ENCODE measurements around the gene SCARB1. TPM values are rescaled to one million over a fixed set of nuclear protein-coding genes. Genes with fewer than 3 reads are reported as not detected.
A peak's percentile ranks its signal among the peaks of the same experiment; 100 is the strongest.

The SCARB1 gene
- total and polyA plus RNA-seq, 2 of the 13 experiments (the other 11 are each of a cell fraction or from before 2014, with no cell fraction given), result 63.4 to 160 TPM

GRCh38 chr12:124868252-124869058, 4.8 kb upstream of the SCARB1 start:
- BruUV-seq (replicated peaks), result no TSS peak
- FAIRE-seq (no peak), DNase-seq (ENCODE audit: low spot score) (no peak), ATAC-seq (no peak)
- in situ Hi-C loops (cut with HindIII; ENCODE audit: extremely low pct_ligation_motif_present, low pct_unique_long_range_greater_than_20kb), result no loop called here
- H3K27me3 ChIP-seq (ENCODE audit: control insufficient read depth in 1 of 2, insufficient read depth in 2 of 2, low read length in 2 of 2), result no peaks in the 10 kb centered on the region
- H3K4me2 ChIP-seq (ENCODE audit: low read depth, low read length), result no peak overlapping the region
- intact Hi-C loops (cut with micrococcal nuclease; ENCODE audit: unreplicated experiment), result no loop called here
- peaks cover 82% of the 10 kb centered on the region for H3K4me1 ChIP-seq (ENCODE audit: insufficient read depth, low read length)
- H3K36me3 ChIP-seq (replicated peaks in 1 of 2; ENCODE audit: control insufficient read depth in 1 of 2, insufficient read depth in 2 of 2, low read length in 2 of 2), result no peaks in the 10 kb centered on the region
- peaks cover 1% of the 10 kb centered on the region for H3K79me2 ChIP-seq (ENCODE audit: insufficient read depth, low read length)
- WGBS (ENCODE audit: low lambda C conversion rate), result 76% methylated on average over 11 of the region's 11 CpGs
- no peak overlapping the region for H3K9ac ChIP-seq (ENCODE audit: insufficient read depth, low read depth, low read length)
- H2AFZ ChIP-seq (ENCODE audit: low read length), result no peak overlapping the region
- no peak overlapping the region for H3K27ac ChIP-seq (ENCODE audit: extremely low read length, insufficient read depth, low read length)
- no peaks in the 10 kb centered on the region for H4K20me1 ChIP-seq (ENCODE audit: insufficient read depth, low read length)
- TF ChIP-seq ZNF121 (CRISPR knock-in tag; IDR thresholded peaks at IDR 0.05) (peak; percentile 69; the same call in 1 of the 2 replicates), BCL6 (CRISPR knock-in tag; IDR thresholded peaks at IDR 0.05) (no peak), ZNF263 (CRISPR knock-in tag; IDR thresholded peaks at IDR 0.05) (peak; percentile 73)
- CTCF ChIA-PET (ENCODE audit: low intra/inter-chr PET ratio, low total read pairs), result no interaction called here
- no peak overlapping the region for H3K4me3 ChIP-seq (replicated peaks in 1 of 3; ENCODE audit: insufficient read depth in 1 of 3, low read depth in 2 of 3, low read length in 3 of 3)
- H3K9me3 ChIP-seq (ENCODE audit: low read length), result no peaks in the 10 kb centered on the region
- POLR2A ChIA-PET, result no interaction called here

- intact Hi-C loops (cut with micrococcal nuclease; ENCODE audit: unreplicated experiment) (no loop called here), in situ Hi-C loops (cut with HindIII; ENCODE audit: extremely low pct_ligation_motif_present, low pct_unique_long_range_greater_than_20kb) (no loop called here)
- peaks cover 76% of the 10 kb centered on the region for H3K4me1 ChIP-seq (ENCODE audit: insufficient read depth, low read length)
- BruUV-seq (replicated peaks), result no TSS peak
- CTCF ChIA-PET (ENCODE audit: low intra/inter-chr PET ratio, low total read pairs), result no interaction called here
- H3K36me3 ChIP-seq (replicated peaks in 1 of 2; ENCODE audit: control insufficient read depth in 1 of 2, insufficient read depth in 2 of 2, low read length in 2 of 2), result no peaks in the 10 kb centered on the region
- WGBS (ENCODE audit: low lambda C conversion rate), result 40% methylated on average over 6 of the region's 6 CpGs
- no peak overlapping the region for H3K27ac ChIP-seq (ENCODE audit: extremely low read length, insufficient read depth, low read length)
- H3K27me3 ChIP-seq (ENCODE audit: control insufficient read depth in 1 of 2, insufficient read depth in 2 of 2, low read length in 2 of 2), result no peaks in the 10 kb centered on the region; a peak in 1 of 5 replicates
- no peaks in the 10 kb centered on the region for H4K20me1 ChIP-seq (ENCODE audit: insufficient read depth, low read length)
- no peak overlapping the region for H3K9ac ChIP-seq (ENCODE audit: insufficient read depth, low read depth, low read length)
- FAIRE-seq (no peak), DNase-seq (ENCODE audit: low spot score) (peak; percentile 78), ATAC-seq (no peak)
- no peak overlapping the region for H3K4me3 ChIP-seq (replicated peaks in 1 of 3; ENCODE audit: insufficient read depth in 1 of 3, low read depth in 2 of 3, low read length in 3 of 3)
- no peak overlapping the region for H3K4me2 ChIP-seq (ENCODE audit: low read depth, low read length)
- H3K79me2 ChIP-seq (ENCODE audit: insufficient read depth, low read length), result peaks cover 11% of the 10 kb centered on the region
- no peaks in the 10 kb centered on the region for H3K9me3 ChIP-seq (ENCODE audit: low read length)
- POLR2A ChIA-PET, result no interaction called here
- no peak overlapping the region for H2AFZ ChIP-seq (ENCODE audit: low read length)
- TF ChIP-seq MXD3 (CRISPR knock-in tag; IDR thresholded peaks at IDR 0.05), result no peak
- no peak for TF ChIP-seq TSC22D2 (CRISPR knock-in tag; IDR thresholded peaks at IDR 0.05; ENCODE audit: borderline replicate concordance)
- peak; percentile 72 for TF ChIP-seq GATAD2A (CRISPR knock-in tag; IDR thresholded peaks at IDR 0.05)
- TF ChIP-seq ZNF747 (CRISPR knock-in tag; IDR thresholded peaks at IDR 0.05; ENCODE audit: borderline replicate concordance), result no peak
- no peak for TF ChIP-seq HHEX (CRISPR knock-in tag; IDR thresholded peaks at IDR 0.05)
- no peak for TF ChIP-seq ZBTB14 (CRISPR knock-in tag; IDR thresholded peaks at IDR 0.05)
- no peak for TF ChIP-seq RAD21 (CRISPR knock-in tag; IDR thresholded peaks at IDR 0.05)
- no peak for TF ChIP-seq ZNF343 (CRISPR knock-in tag; IDR thresholded peaks at IDR 0.05)
- no peak for TF ChIP-seq POLR2A (IDR thresholded peaks at IDR 0.05; ENCODE audit: insufficient read depth in 1 of 2, low read depth in 2 of 2, low read length in 2 of 2)
- TF ChIP-seq GZF1 (CRISPR knock-in tag; IDR thresholded peaks at IDR 0.05), result no peak
- no peak for TF ChIP-seq SOX6 (IDR thresholded peaks at IDR 0.05)
- 0 out of 2 replicates have a peak, but pooled peaks have one; percentile 11 for TF ChIP-seq SOX6 (CRISPR knock-in tag; IDR thresholded peaks at IDR 0.05)
- no peak for TF ChIP-seq ZNF878 (CRISPR knock-in tag; IDR thresholded peaks at IDR 0.05)
- no peak for TF ChIP-seq ZNF44 (CRISPR knock-in tag; IDR thresholded peaks at IDR 0.05)
- TF ChIP-seq EP300 (IDR thresholded peaks at IDR 0.05; ENCODE audit: low read depth in 2 of 2, low read length in 2 of 2), result peak in 1 of 2 experiments; percentile 30; a peak in 1 of 4 replicates
- TF ChIP-seq EP300 (CRISPR knock-in tag; IDR thresholded peaks at IDR 0.05; ENCODE audit: borderline replicate concordance), result no peak
- no peak for TF ChIP-seq ZNF3 (CRISPR knock-in tag; IDR thresholded peaks at IDR 0.05)
Observed at GRCh38 chr12:124867401-124867930, 3.8 kb upstream of the SCARB1 start.
